ENCODE results near the gene SPINK4.

The SPINK4 gene

GRCh38 chr9:33236571-33236970 lies 3.4 kb upstream of the SPINK4 start:
- no peak for TF ChIP-seq CTCF (IDR thresholded peaks at IDR 0.05; ENCODE audit: control insufficient read depth, extremely low read depth, insufficient read depth)
- no peak overlapping the region for H3K4me3 ChIP-seq (ENCODE audit: low read depth, low read length)
- no peak for DNase-seq (ENCODE audit: low read depth)

GRCh38 chr9:33241298-33241697 lies 1.3 kb downstream of the SPINK4 start:
- no peak for TF ChIP-seq CTCF (IDR thresholded peaks at IDR 0.05; ENCODE audit: control insufficient read depth, extremely low read depth, insufficient read depth)
- H3K4me3 ChIP-seq (ENCODE audit: low read depth, low read length) = no peak overlapping the region
- DNase-seq (ENCODE audit: low read depth) = no peak

- DNase-seq (ENCODE audit: low read depth) = no peak
- H3K4me3 ChIP-seq (ENCODE audit: low read depth, low read length) = no peak overlapping the region
- no peak for TF ChIP-seq CTCF (IDR thresholded peaks at IDR 0.05; ENCODE audit: control insufficient read depth, extremely low read depth, insufficient read depth)
Measured at GRCh38 chr9:33242609-33243134, 2.7 kb downstream of the SPINK4 start.

GRCh38 chr9:33244137-33244784 lies 4.3 kb downstream of the SPINK4 start:
- no peak for TF ChIP-seq CTCF (IDR thresholded peaks at IDR 0.05; ENCODE audit: control insufficient read depth, extremely low read depth, insufficient read depth)
- H3K4me3 ChIP-seq (ENCODE audit: low read depth, low read length) = no peak overlapping the region
- DNase-seq (ENCODE audit: low read depth) = no peak

GRCh38 chr9:33245341-33245740 lies 5.4 kb downstream of the SPINK4 start:
- no peak for DNase-seq (ENCODE audit: low read depth)
- no peak overlapping the region for H3K4me3 ChIP-seq (ENCODE audit: low read depth, low read length)
- no peak for TF ChIP-seq CTCF (IDR thresholded peaks at IDR 0.05; ENCODE audit: control insufficient read depth, extremely low read depth, insufficient read depth)

- DNase-seq (ENCODE audit: low read depth) = no peak
- TF ChIP-seq CTCF (IDR thresholded peaks at IDR 0.05; ENCODE audit: control insufficient read depth, extremely low read depth, insufficient read depth) = no peak
- H3K4me3 ChIP-seq (ENCODE audit: low read depth, low read length) = no peak overlapping the region
Measured at GRCh38 chr9:33246269-33246860, 6.4 kb downstream of the SPINK4 start.
